ENCODE data around the gene LETM1. TPM values are rescaled to one million over a fixed set of nuclear protein-coding genes. Genes with fewer than 3 reads are reported as not detected.

The LETM1 gene
- total and polyA plus RNA-seq, 2 donors (not counting 3 experiments of a cell fraction or from before 2014, with no cell fraction given) = 25.6 to 62.5 TPM

- Histone ChIP-seq H3K9ac (replicated peaks; ENCODE audit: extremely low read depth, insufficient read depth, low read length) (no peak within 1 kb of the TSS), H3K4me3 (replicated peaks in 1 of 3; ENCODE audit: insufficient read depth in 1 of 3, low read depth in 1 of 3, low read length in 3 of 3) (peak within 1 kb of the TSS in 2 of 3 experiments; percentile 22 to 39), H2AFZ (ENCODE audit: low read depth, low read length) (peak within 1 kb of the TSS; percentile 55), H3K36me3 (ENCODE audit: control insufficient read depth in 2 of 2, extremely low read depth in 1 of 2, insufficient read depth in 2 of 2, low read length in 2 of 2) (no peaks in the 10 kb centered on the region), H3K27me3 (ENCODE audit: control insufficient read depth in 2 of 2, insufficient read depth in 2 of 2, low read length in 2 of 2) (peaks cover 16 to 24% of the 10 kb centered on the region in 2 experiments), H3K4me1 (ENCODE audit: control insufficient read depth, extremely low read depth, insufficient read depth, low read length) (no peaks in the 10 kb centered on the region), H4K20me1 (replicated peaks; ENCODE audit: control insufficient read depth, extremely low read depth, insufficient read depth, low read length) (no peaks in the 10 kb centered on the region), H3K9me3 (replicated peaks; ENCODE audit: control insufficient read depth, insufficient read depth, low read length) (no peaks in the 10 kb centered on the region), H3K27ac (ENCODE audit: insufficient read depth, low read depth, low read length) (no peak within 1 kb of the TSS), H3K79me2 (ENCODE audit: control insufficient read depth, insufficient read depth, low read length) (no peaks in the 10 kb centered on the region), H3K9me1 (replicated peaks; ENCODE audit: control insufficient read depth, extremely low read depth, insufficient read depth, low read length) (no peaks in the 10 kb centered on the region), H3K4me2 (ENCODE audit: insufficient read depth, low read length) (peak within 1 kb of the TSS; percentile 21)
- no peak for DNase-seq (ENCODE audit: low read depth, low spot score)
- TF ChIP-seq FOS (IDR thresholded peaks at IDR 0.05; ENCODE audit: borderline replicate concordance, insufficient read depth, low read length) (no peak), MAX (IDR thresholded peaks at IDR 0.05; ENCODE audit: insufficient read depth, insufficient read length) (no peak), MYC (IDR thresholded peaks at IDR 0.05; ENCODE audit: low read depth, low read length) (no peak), POLR2A (IDR thresholded peaks at IDR 0.05; ENCODE audit: low read depth, low read length) (no peak), EZH2 (IDR thresholded peaks at IDR 0.05; ENCODE audit: borderline replicate concordance, low read depth, low read length, severe bottlenecking) (no peak)
- POLR2A ChIA-PET = no interaction called here
- dilution Hi-C loops (cut with MboI; ENCODE audit: extremely low pct_ligation_motif_present, low sequenced_read_pairs) (no loop called here), intact Hi-C loops (cut with micrococcal nuclease) (loop anchor here (5.0 kb wide), 1 partner anchor 46 kb away; no protein-coding TSS in a partner anchor)
- no TSS peak for BruUV-seq (replicated peaks)
- CTCF ChIA-PET = interaction anchor here (1.5 to 4.6 kb wide), 5 partner anchors 15 to 45 kb away, joined by 3 to 29 read pairs (median 6); no protein-coding TSS in a partner anchor
- FAIRE-seq = no peak
Measured at GRCh38 chr4:1792832-1793495, 63.0 kb downstream of the LETM1 start, which contains the start of gene FGFR3. Gene FGFR3 (plus strand): TSS chr4:1793293. CDS start chr4:1793935, 642 bp downstream.

- Histone ChIP-seq H3K4me1 (ENCODE audit: control insufficient read depth, extremely low read depth, insufficient read depth, low read length) (no peaks in the 10 kb centered on the region), H3K79me2 (ENCODE audit: control insufficient read depth, insufficient read depth, low read length) (no peaks in the 10 kb centered on the region), H3K36me3 (ENCODE audit: control insufficient read depth in 2 of 2, extremely low read depth in 1 of 2, insufficient read depth in 2 of 2, low read length in 2 of 2) (no peaks in the 10 kb centered on the region), H3K27ac (ENCODE audit: insufficient read depth, low read depth, low read length) (no peak overlapping the region), H2AFZ (ENCODE audit: low read depth, low read length) (no peak overlapping the region), H3K9ac (replicated peaks; ENCODE audit: extremely low read depth, insufficient read depth, low read length) (no peak overlapping the region), H3K4me2 (ENCODE audit: insufficient read depth, low read length) (no peak overlapping the region), H3K9me1 (replicated peaks; ENCODE audit: control insufficient read depth, extremely low read depth, insufficient read depth, low read length) (no peaks in the 10 kb centered on the region), H3K9me3 (replicated peaks; ENCODE audit: control insufficient read depth, insufficient read depth, low read length) (no peaks in the 10 kb centered on the region), H3K4me3 (replicated peaks in 1 of 3; ENCODE audit: insufficient read depth in 1 of 3, low read depth in 1 of 3, low read length in 3 of 3) (no peak overlapping the region), H4K20me1 (replicated peaks; ENCODE audit: control insufficient read depth, extremely low read depth, insufficient read depth, low read length) (no peaks in the 10 kb centered on the region), H3K27me3 (ENCODE audit: control insufficient read depth in 2 of 2, insufficient read depth in 2 of 2, low read length in 2 of 2) (peaks cover 16 to 24% of the 10 kb centered on the region in 2 experiments)
- BruUV-seq (replicated peaks) = no TSS peak
- TF ChIP-seq MYC (IDR thresholded peaks at IDR 0.05; ENCODE audit: low read depth, low read length) (no peak), GATA2 (IDR thresholded peaks at IDR 0.05; ENCODE audit: insufficient read depth, insufficient read length, low read depth, low read length) (no peak), JUN (IDR thresholded peaks at IDR 0.05; ENCODE audit: borderline replicate concordance, insufficient read depth, insufficient read length, low read depth) (no peak), POLR2A (IDR thresholded peaks at IDR 0.05; ENCODE audit: low read depth, low read length) (no peak), EZH2 (IDR thresholded peaks at IDR 0.05; ENCODE audit: borderline replicate concordance, low read depth, low read length, severe bottlenecking) (no peak), CTCF (IDR thresholded peaks at IDR 0.05; ENCODE audit: extremely low read depth in 1 of 2, insufficient read depth in 1 of 2, low read depth in 1 of 2, low read length in 2 of 2) (no peak), FOS (IDR thresholded peaks at IDR 0.05; ENCODE audit: borderline replicate concordance, insufficient read depth, low read length) (no peak), MAX (IDR thresholded peaks at IDR 0.05; ENCODE audit: insufficient read depth, insufficient read length) (no peak), POLR2AphosphoS5 (IDR thresholded peaks at IDR 0.05; ENCODE audit: insufficient read depth, low read depth, low read length) (no peak)
- POLR2A ChIA-PET = no interaction called here
- CTCF ChIA-PET = interaction anchor here (1.6 to 4.6 kb wide), 5 partner anchors 15 to 99 kb away, joined by 4 to 29 read pairs (median 6); no protein-coding TSS in a partner anchor
- dilution Hi-C loops (cut with MboI; ENCODE audit: extremely low pct_ligation_motif_present, low sequenced_read_pairs) = no loop called here
- intact Hi-C loops (cut with micrococcal nuclease) = loop anchor here (5.0 kb wide), 1 partner anchor 45 kb away; no protein-coding TSS in a partner anchor
- DNase-seq (ENCODE audit: low read depth, low spot score) (no peak), FAIRE-seq (no peak)
Measured at GRCh38 chr4:1792158-1792831, 63.7 kb downstream of the LETM1 start.

Data from endothelial cell of umbilical vein (primary cell).